GM12801 (cell line): Measurements from ENCODE around the gene COMMD1.

Experiments
- CTCF ChIP-seq: IDR thresholded peaks from one replicate; pipeline ENCODE4 v1.5.1; 2011; ENCODE audit warnings: control low read depth; ENCODE audit not compliant: insufficient read length; ENCODE audit errors: extremely low read depth

COMMD1 gene

GRCh38 chr2:62144689-62145477 is 239.4 kb downstream of the COMMD1 start:
- TF ChIP-seq CTCF = no peak

GRCh38 chr2:62145478-62146100 is 240.1 kb downstream of the COMMD1 start:
- TF ChIP-seq CTCF = no peak

- TF ChIP-seq CTCF = no peak
These were observed 242.3 kb downstream of the COMMD1 start for GRCh38 chr2:62147610-62148301.

GRCh38 chr2:62149708-62150107 is 244.2 kb downstream of the COMMD1 start:
- TF ChIP-seq CTCF = no peak

GRCh38 chr2:62150597-62151305 is 245.3 kb downstream of the COMMD1 start:
- no peak for TF ChIP-seq CTCF

GRCh38 chr2:62151306-62151638 is 245.8 kb downstream of the COMMD1 start:
- no peak for TF ChIP-seq CTCF

GRCh38 chr2:62152000-62152399 is 246.5 kb downstream of the COMMD1 start:
- TF ChIP-seq CTCF = no peak
